B cell (primary cell): ENCODE measurements around the gene PRKCH. TPM values are rescaled to one million over a fixed set of nuclear protein-coding genes. Genes with fewer than 3 reads are reported as not detected.

Experiments
- ATAC-seq: fragments of 200-7000 bp; cut with Tn5 transposase; one replicate; pipeline ENCODE4 v1.10.0; 2021; ENCODE audit warnings: low read depth, mild to moderate bottlenecking, moderate number of reproducible peaks, moderate library complexity
- CTCF ChIA-PET: fragments of 350-600 bp; sonication (Branson Sonifier 250); formaldehyde crosslinking; loops from one replicate; lab custom pipeline; 2021; ENCODE audit warnings: antibody characterized with exemption, inconsistent platforms; lab: Charles Lee
- POLR2A ChIA-PET: fragments of 350-600 bp; sonication (Branson Sonifier 250); formaldehyde crosslinking; loops from one replicate; lab custom pipeline; 2021; ENCODE audit warnings: antibody characterized with exemption; lab: Charles Lee
- DNase-seq: peaks from one replicate; pipeline ENCODE4 v3.0.0; 2013
- H2AFZ ChIP-seq: 2 replicates; pipeline ENCODE4 v1.6.1; 2012; ENCODE audit warnings: mild to moderate bottlenecking, low read depth, low read length; ENCODE audit not compliant: insufficient read depth, poor library complexity, severe bottlenecking
- H3K27ac ChIP-seq, 2 donors: 1 replicate in 1 of 2; 2 replicates in 1 of 2; pipeline ENCODE4 v1.5.1; 2012 to 2013; ENCODE audit warnings: low read length in 2 of 2, mild to moderate bottlenecking in 2 of 2, moderate library complexity in 1 of 2
- H3K27me3 ChIP-seq, 4 experiments: fragments of 200-600 bp in 1 of 4; sonication (generic) in 1 of 4; replicated peaks in 1 of 4; 1 replicate in 2 of 4; 2 replicates in 2 of 4; pipeline versions ENCODE4 v1.6.1 to v1.7.0; 2013 to 2016; ENCODE audit warnings: low read length in 3 of 4, mild to moderate bottlenecking in 2 of 4, mixed read lengths in 1 of 4, moderate library complexity in 1 of 4; ENCODE audit not compliant: insufficient read depth in 4 of 4, control insufficient read depth in 3 of 4; ENCODE audit errors: control extremely low read depth in 1 of 4
- H3K36me3 ChIP-seq, 2 experiments: replicated peaks in 1 of 2; 1 replicate in 1 of 2; 2 replicates in 1 of 2; pipeline versions ENCODE4 v1.6.1 to v1.7.1; 2013; ENCODE audit warnings: low read length in 1 of 2; ENCODE audit not compliant: insufficient read depth in 2 of 2, control insufficient read depth in 1 of 2; ENCODE audit errors: control extremely low read depth in 1 of 2, extremely low read depth in 1 of 2
- H3K4me1 ChIP-seq, 2 donors: fragments of 200-600 bp in 1 of 2; sonication (generic) in 1 of 2; 1 replicate in 1 of 2; 2 replicates in 1 of 2; pipeline versions ENCODE4 v1.5.1 to v1.6.1; 2013 to 2017; ENCODE audit warnings: low read length in 2 of 2; ENCODE audit not compliant: control insufficient read depth in 2 of 2, insufficient read depth in 2 of 2
- H3K4me2 ChIP-seq: replicated peaks from 2 replicates; pipeline ENCODE3; 2012; ENCODE audit warnings: mild to moderate bottlenecking, low read depth, low read length; ENCODE audit not compliant: poor library complexity, severe bottlenecking
- H3K4me3 ChIP-seq, 5 experiments: fragments of 200-600 bp in 1 of 5; sonication (generic) in 1 of 5; 1 replicate in 3 of 5; 2 replicates in 2 of 5; pipeline versions ENCODE4 v1.5.1 to v1.7.0; 2011 to 2016; ENCODE audit warnings: low read length in 4 of 5, mild to moderate bottlenecking in 4 of 5, low read depth in 2 of 5, control low read depth in 1 of 5, moderate library complexity in 1 of 5; ENCODE audit not compliant: insufficient read depth in 1 of 5; ENCODE audit errors: control extremely low read depth in 1 of 5, extremely low read depth in 1 of 5
- H3K79me2 ChIP-seq: fragments of 200-600 bp; sonication (generic); one replicate; pipeline ENCODE4 v1.6.0; 2016; ENCODE audit warnings: low read length; ENCODE audit not compliant: control insufficient read depth, insufficient read depth
- H3K9ac ChIP-seq: fragments of 200-600 bp; sonication (generic); 2 replicates; pipeline ENCODE4 v1.6.1; 2017; ENCODE audit warnings: mild to moderate bottlenecking, low read length, moderate library complexity
- H3K9me3 ChIP-seq, 3 donors: one replicate each; pipeline versions ENCODE4 v1.6.1 to v1.7.1; 2013; ENCODE audit warnings: low read length in 2 of 3; ENCODE audit not compliant: control insufficient read depth in 2 of 3, insufficient read depth in 1 of 3; ENCODE audit errors: control extremely low read depth in 1 of 3
- H4K20me1 ChIP-seq: 2 replicates; pipeline ENCODE4 v1.6.0; 2012; ENCODE audit warnings: mild to moderate bottlenecking, low read length; ENCODE audit not compliant: insufficient read depth, control insufficient read depth, poor library complexity, severe bottlenecking
- H3K27ac Mint-ChIP-seq: one replicate; pipeline ENCODE4 v1.8.0; 2021; ENCODE audit warnings: mixed read lengths
- H3K27me3 Mint-ChIP-seq: one replicate; pipeline ENCODE4 v1.8.0; 2021; ENCODE audit warnings: mixed read lengths
- H3K4me1 Mint-ChIP-seq: one replicate; pipeline ENCODE4 v1.8.0; 2021; ENCODE audit warnings: mixed read lengths
- H3K4me3 Mint-ChIP-seq: one replicate; pipeline ENCODE4 v1.8.0; 2021; ENCODE audit warnings: mixed read lengths
- H3K9me3 Mint-ChIP-seq: one replicate; pipeline ENCODE4 v1.8.0; 2022; ENCODE audit warnings: mixed read lengths; ENCODE audit not compliant: insufficient read depth
- EZH2 ChIP-seq: IDR thresholded peaks from 2 replicates; pipeline ENCODE4 v1.6.1; 2012; ENCODE audit warnings: borderline replicate concordance, low read depth, mild to moderate bottlenecking, moderate library complexity, low read length; ENCODE audit not compliant: insufficient read depth, poor library complexity, severe bottlenecking
- WGBS: methylation state at CpG from one replicate; pipeline ENCODE4 v1.1.5; 2013; ENCODE audit warnings: missing lambda C conversion rate; ENCODE audit not compliant: insufficient coverage; 5-methylcytosine and 5-hydroxymethylcytosine counted together
- intact Hi-C: fragments of 100-400 bp; cut with micrococcal nuclease; formaldehyde crosslinking; loops from one replicate; pipeline ENCODE4 v1.10.0; 2022
- polyA plus RNA-seq: library from polyadenylated mRNA; depleted of rRNA; stranded (reverse); fragments of >200 nt; gene quantifications from 2 replicates; pipeline ENCODE4 v1.2.3, GENCODE V29; 2012
- total RNA-seq, 2 donors: library from RNA; stranded (reverse); fragments of 120-200 nt in 1 of 2; gene quantifications; 1 replicate in 1 of 2; 2 replicates in 1 of 2; pipeline versions ENCODE4 v1.2.3 to v1.2.4, GENCODE V29; 2013 to 2022
- TF ChIP-seq, protein P1 (sequence below): fragments of 200-600 bp; IDR thresholded peaks from one replicate; pipeline ENCODE4 v1.8.0; 2022; ENCODE audit warnings: antibody characterized with exemption, mild to moderate bottlenecking

Gene PRKCH
- total and polyA plus RNA-seq, 2 donors (not counting 1 experiment from before 2014, with no cell fraction given) = 2.0 to 5.0 TPM

DNA sequence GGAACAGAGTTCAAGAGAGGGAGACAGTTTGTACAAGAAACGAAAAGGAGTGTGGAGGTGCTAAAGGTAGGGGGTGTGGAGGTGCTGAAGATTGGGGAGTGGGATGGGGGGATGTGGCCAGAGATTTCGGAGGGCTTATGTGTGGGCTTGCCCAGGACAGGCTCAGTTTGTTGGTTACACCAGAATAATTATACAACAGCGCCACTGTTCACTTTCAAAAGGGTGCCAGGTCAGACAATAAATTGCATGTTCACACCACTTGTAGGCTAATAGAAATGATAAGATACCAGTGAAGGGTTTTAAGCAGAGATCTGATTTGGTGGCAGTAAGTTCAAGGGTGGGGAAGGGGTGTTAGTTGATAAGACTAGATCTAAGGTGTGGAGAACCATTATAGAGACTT lies 75.3 kb downstream of the PRKCH start:
- Histone ChIP-seq H3K9ac (no peak overlapping the region), H3K4me3 (no peak overlapping the region), H2AFZ (no peak overlapping the region), H4K20me1 (no peaks in the 10 kb centered on the region), H3K79me2 (no peaks in the 10 kb centered on the region), H3K9me3 (no peaks in the 10 kb centered on the region), H3K27ac (no peak overlapping the region), H3K27me3 (no peaks in the 10 kb centered on the region), H3K36me3 (no peaks in the 10 kb centered on the region), H3K4me1 (no peaks in the 10 kb centered on the region), H3K4me2 (no peak overlapping the region)
- ChIA-PET CTCF (no interaction called here), POLR2A (no interaction called here)
- DNase-seq (no peak), ATAC-seq (no peak)
- Mint-ChIP-seq H3K4me3 (no peak overlapping the region), H3K27ac (no peak overlapping the region), H3K27me3 (peaks cover 5% of the 10 kb centered on the region), H3K9me3 (no peaks in the 10 kb centered on the region), H3K4me1 (no peaks in the 10 kb centered on the region)
- WGBS = 100% methylated on average over 3 of the region's 3 CpGs
- intact Hi-C loops = no loop called here
- TF ChIP-seq, protein P1, sequence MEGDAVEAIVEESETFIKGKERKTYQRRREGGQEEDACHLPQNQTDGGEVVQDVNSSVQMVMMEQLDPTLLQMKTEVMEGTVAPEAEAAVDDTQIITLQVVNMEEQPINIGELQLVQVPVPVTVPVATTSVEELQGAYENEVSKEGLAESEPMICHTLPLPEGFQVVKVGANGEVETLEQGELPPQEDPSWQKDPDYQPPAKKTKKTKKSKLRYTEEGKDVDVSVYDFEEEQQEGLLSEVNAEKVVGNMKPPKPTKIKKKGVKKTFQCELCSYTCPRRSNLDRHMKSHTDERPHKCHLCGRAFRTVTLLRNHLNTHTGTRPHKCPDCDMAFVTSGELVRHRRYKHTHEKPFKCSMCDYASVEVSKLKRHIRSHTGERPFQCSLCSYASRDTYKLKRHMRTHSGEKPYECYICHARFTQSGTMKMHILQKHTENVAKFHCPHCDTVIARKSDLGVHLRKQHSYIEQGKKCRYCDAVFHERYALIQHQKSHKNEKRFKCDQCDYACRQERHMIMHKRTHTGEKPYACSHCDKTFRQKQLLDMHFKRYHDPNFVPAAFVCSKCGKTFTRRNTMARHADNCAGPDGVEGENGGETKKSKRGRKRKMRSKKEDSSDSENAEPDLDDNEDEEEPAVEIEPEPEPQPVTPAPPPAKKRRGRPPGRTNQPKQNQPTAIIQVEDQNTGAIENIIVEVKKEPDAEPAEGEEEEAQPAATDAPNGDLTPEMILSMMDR = no peak
- TF ChIP-seq EZH2 = no peak

DNA sequence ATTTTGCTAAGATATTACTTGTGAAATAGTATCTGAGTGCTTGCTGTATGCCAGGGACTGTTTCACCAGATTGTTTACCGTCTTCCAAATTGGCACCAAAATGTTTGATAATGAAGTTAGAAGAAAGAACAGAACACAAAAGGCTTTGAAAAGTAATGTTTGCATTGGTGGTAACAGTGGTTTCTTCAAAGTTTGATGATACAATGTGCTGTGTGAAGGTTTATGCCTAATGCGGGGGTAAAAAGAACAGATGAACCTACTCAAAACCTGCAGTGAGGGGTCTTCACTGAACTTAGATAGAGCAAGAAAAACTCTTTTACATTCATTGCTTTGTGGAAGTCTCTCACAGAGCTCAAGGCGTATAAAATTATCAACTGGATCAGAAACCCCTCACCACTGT lies 76.2 kb downstream of the PRKCH start:
- H2AFZ ChIP-seq = no peak overlapping the region
- H3K36me3 ChIP-seq = no peaks in the 10 kb centered on the region
- H3K9ac ChIP-seq = no peak overlapping the region
- no peak overlapping the region for H3K4me2 ChIP-seq
- H3K9me3 ChIP-seq = no peaks in the 10 kb centered on the region
- ATAC-seq (no peak), DNase-seq (no peak)
- no peaks in the 10 kb centered on the region for H3K4me1 Mint-ChIP-seq
- 80% methylated on average over 1 of the region's 3 CpGs for WGBS
- intact Hi-C loops = no loop called here
- H4K20me1 ChIP-seq = no peaks in the 10 kb centered on the region
- no peaks in the 10 kb centered on the region for H3K79me2 ChIP-seq
- TF ChIP-seq, protein P1 = no peak
- TF ChIP-seq EZH2 = no peak
- no peak overlapping the region for H3K27ac ChIP-seq
- H3K4me3 Mint-ChIP-seq = no peak overlapping the region
- H3K27me3 ChIP-seq = no peaks in the 10 kb centered on the region
- peaks cover 8% of the 10 kb centered on the region for H3K27me3 Mint-ChIP-seq
- no peaks in the 10 kb centered on the region for H3K4me1 ChIP-seq
- ChIA-PET POLR2A (no interaction called here), CTCF (interaction anchor here (0.6 kb wide), 1 partner anchor 719 kb away, joined by 3 read pairs; no protein-coding TSS in a partner anchor)
- H3K27ac Mint-ChIP-seq = no peak overlapping the region
- H3K9me3 Mint-ChIP-seq = no peaks in the 10 kb centered on the region
- no peak overlapping the region for H3K4me3 ChIP-seq
